Hepatocyte (in vitro differentiated cells): Measurements from ENCODE around the gene CAPG. TPM values are rescaled to one million over a fixed set of nuclear protein-coding genes. Genes with fewer than 3 reads are reported as not detected.

Source experiments
- DNase-seq: peaks from one replicate; pipeline ENCODE4 v3.0.0-alpha.2; 2016; ENCODE audit warnings: low spot score
- H2AFZ ChIP-seq: fragments of 200-600 bp; sonication (generic); 2 replicates; pipeline ENCODE4 v1.6.0; 2016; ENCODE audit warnings: antibody characterized with exemption, mild to moderate bottlenecking
- H3K27ac ChIP-seq: fragments of 200-600 bp; sonication (generic); 2 replicates; pipeline ENCODE4 v1.5.1; 2016; ENCODE audit warnings: mild to moderate bottlenecking
- H3K27me3 ChIP-seq: fragments of 200-600 bp; sonication (generic); 2 replicates; pipeline ENCODE4 v1.6.1; 2016
- H3K36me3 ChIP-seq: fragments of 200-600 bp; sonication (generic); replicated peaks from 2 replicates; pipeline ENCODE4 v1.5.1; 2016; ENCODE audit warnings: low read depth; ENCODE audit not compliant: insufficient read depth
- H3K4me1 ChIP-seq: fragments of 200-600 bp; sonication (generic); 2 replicates; pipeline ENCODE4 v1.5.1; 2016; ENCODE audit warnings: mild to moderate bottlenecking, moderate library complexity; ENCODE audit not compliant: insufficient read depth
- H3K4me2 ChIP-seq: fragments of 200-600 bp; sonication (generic); 2 replicates; pipeline ENCODE4 v1.6.0; 2016
- H3K4me3 ChIP-seq: fragments of 200-600 bp; sonication (generic); 2 replicates; pipeline ENCODE4 v1.5.1; 2016; ENCODE audit warnings: mild to moderate bottlenecking
- H3K79me2 ChIP-seq: fragments of 200-600 bp; sonication (generic); 2 replicates; pipeline ENCODE4 v1.6.0; 2017; ENCODE audit warnings: mild to moderate bottlenecking
- H3K9me2 ChIP-seq: fragments of 200-600 bp; sonication (generic); replicated peaks from 2 replicates; pipeline ENCODE4 v1.6.0; 2017; ENCODE audit warnings: mild to moderate bottlenecking; ENCODE audit not compliant: insufficient read depth
- H3K9me3 ChIP-seq: fragments of 200-600 bp; sonication (generic); 2 replicates; pipeline ENCODE4 v1.5.1; 2016; ENCODE audit warnings: low read depth, mild to moderate bottlenecking
- H4K20me1 ChIP-seq: fragments of 200-600 bp; sonication (generic); 2 replicates; pipeline ENCODE4 v1.6.0; 2016; ENCODE audit warnings: mild to moderate bottlenecking; ENCODE audit not compliant: insufficient read depth, poor library complexity, severe bottlenecking
- CTCF ChIP-seq: fragments of 200-600 bp; sonication (generic); IDR thresholded peaks from 2 replicates; pipeline ENCODE4 v1.5.1; 2016; ENCODE audit warnings: antibody characterized with exemption, mild to moderate bottlenecking; ENCODE audit not compliant: poor library complexity
- EZH2 ChIP-seq: fragments of 200-600 bp; sonication (generic); IDR thresholded peaks from 2 replicates; pipeline ENCODE4 v1.6.1; 2016; ENCODE audit warnings: antibody characterized with exemption, mild to moderate bottlenecking, borderline replicate concordance
- EZH2phosphoT487 ChIP-seq: fragments of 200-600 bp; sonication (generic); IDR thresholded peaks from one replicate; pipeline ENCODE4 v1.6.1; 2018; ENCODE audit warnings: antibody characterized with exemption, mild to moderate bottlenecking, low read depth, moderate library complexity; ENCODE audit not compliant: unreplicated experiment, severe bottlenecking
- WGBS: methylation state at CpG from one replicate; pipeline ENCODE4 v1.1.6; 2016; ENCODE audit warnings: low lambda C conversion rate; ENCODE audit errors: missing lambda C conversion rate; 5-methylcytosine and 5-hydroxymethylcytosine counted together
- polyA plus RNA-seq: library from polyadenylated mRNA; unstranded; fragments of >200 nt; fragmentation: Nextera tagmentation; extraction: Ambion mirVana; gene quantifications from 2 replicates; pipeline ENCODE4 v1.2.1, GENCODE V29; 2016
- total RNA-seq: library from RNA; depleted of rRNA; stranded (reverse); fragments of >200 nt; gene quantifications from 2 replicates; pipeline ENCODE4 v1.2.3, GENCODE V29; 2014

Gene CAPG
- total and polyA plus RNA-seq, 2 experiments from 2014 or later: 108 to 172 TPM

- WGBS: 62% methylated on average over 2 of the region's 8 CpGs
Observed at GRCh38 chr2:85434696-85435095, 24.5 kb upstream of the CAPG start.

GRCh38 chr2:85433511-85434089 lies 23.4 kb upstream of the CAPG start:
- no peak overlapping the region for H2AFZ ChIP-seq

More at GRCh38 chr2:85434696-85435095, 24.5 kb upstream of the CAPG start:
- Histone ChIP-seq H3K27ac (peak overlapping the region; percentile 85), H3K36me3 (no peaks in the 10 kb centered on the region), H4K20me1 (no peaks in the 10 kb centered on the region), H3K9me2 (no peaks in the 10 kb centered on the region), H3K79me2 (no peaks in the 10 kb centered on the region), H3K4me3 (no peak overlapping the region), H3K4me1 (peaks cover 52% of the 10 kb centered on the region), H2AFZ (no peak overlapping the region), H3K9me3 (no peaks in the 10 kb centered on the region), H3K27me3 (no peaks in the 10 kb centered on the region), H3K4me2 (no peak overlapping the region)
- DNase-seq: no peak
- TF ChIP-seq EZH2phosphoT487 (no peak), EZH2 (no peak), CTCF (no peak)

GRCh38 chr2:85431570-85432205 lies 21.5 kb upstream of the CAPG start:
- H3K9me3 ChIP-seq: no peaks in the 10 kb centered on the region
- WGBS: 88% methylated on average over 10 of the region's 10 CpGs
- H3K9me2 ChIP-seq: no peaks in the 10 kb centered on the region
- H3K4me1 ChIP-seq: peaks cover 35% of the 10 kb centered on the region
- H2AFZ ChIP-seq: no peak overlapping the region
- peak overlapping the region; percentile 88 for H3K27ac ChIP-seq
- no peaks in the 10 kb centered on the region for H3K27me3 ChIP-seq
- no peaks in the 10 kb centered on the region for H3K36me3 ChIP-seq
- TF ChIP-seq EZH2: no peak
- TF ChIP-seq EZH2phosphoT487: no peak
- no peak for TF ChIP-seq CTCF
- no peak for DNase-seq
- H4K20me1 ChIP-seq: no peaks in the 10 kb centered on the region
- H3K4me2 ChIP-seq: peak overlapping the region; percentile 59
- H3K4me3 ChIP-seq: no peak overlapping the region
- H3K79me2 ChIP-seq: no peaks in the 10 kb centered on the region

More at GRCh38 chr2:85433511-85434089, 23.4 kb upstream of the CAPG start:
- peak overlapping the region; percentile 31 for H3K4me2 ChIP-seq
- no peaks in the 10 kb centered on the region for H4K20me1 ChIP-seq
- no peaks in the 10 kb centered on the region for H3K27me3 ChIP-seq
- peak; percentile 84 for DNase-seq
- H3K36me3 ChIP-seq: no peaks in the 10 kb centered on the region
- peaks cover 49% of the 10 kb centered on the region for H3K4me1 ChIP-seq
- H3K4me3 ChIP-seq: no peak overlapping the region
- H3K79me2 ChIP-seq: no peaks in the 10 kb centered on the region
- H3K9me3 ChIP-seq: no peaks in the 10 kb centered on the region
- TF ChIP-seq EZH2 (no peak), EZH2phosphoT487 (no peak), CTCF (no peak)
- WGBS: 57% methylated on average over 6 of the region's 6 CpGs
- H3K27ac ChIP-seq: peak overlapping the region; percentile 85
- H3K9me2 ChIP-seq: no peaks in the 10 kb centered on the region
